Bronchial smooth muscle cell (primary cell): Measurements from ENCODE around the gene YWHAQ. TPM values are rescaled to one million over a fixed set of nuclear protein-coding genes. Genes with fewer than 3 reads are reported as not detected.

Source experiments
- total RNA-seq: library from RNA; depleted of rRNA; stranded (reverse); fragments of >200 nt; gene quantifications from 2 replicates; pipeline ENCODE4 v1.2.1, GENCODE V29; 2014

YWHAQ gene
- total RNA-seq, result 317 and 349 TPM in 2 replicates

DNA sequence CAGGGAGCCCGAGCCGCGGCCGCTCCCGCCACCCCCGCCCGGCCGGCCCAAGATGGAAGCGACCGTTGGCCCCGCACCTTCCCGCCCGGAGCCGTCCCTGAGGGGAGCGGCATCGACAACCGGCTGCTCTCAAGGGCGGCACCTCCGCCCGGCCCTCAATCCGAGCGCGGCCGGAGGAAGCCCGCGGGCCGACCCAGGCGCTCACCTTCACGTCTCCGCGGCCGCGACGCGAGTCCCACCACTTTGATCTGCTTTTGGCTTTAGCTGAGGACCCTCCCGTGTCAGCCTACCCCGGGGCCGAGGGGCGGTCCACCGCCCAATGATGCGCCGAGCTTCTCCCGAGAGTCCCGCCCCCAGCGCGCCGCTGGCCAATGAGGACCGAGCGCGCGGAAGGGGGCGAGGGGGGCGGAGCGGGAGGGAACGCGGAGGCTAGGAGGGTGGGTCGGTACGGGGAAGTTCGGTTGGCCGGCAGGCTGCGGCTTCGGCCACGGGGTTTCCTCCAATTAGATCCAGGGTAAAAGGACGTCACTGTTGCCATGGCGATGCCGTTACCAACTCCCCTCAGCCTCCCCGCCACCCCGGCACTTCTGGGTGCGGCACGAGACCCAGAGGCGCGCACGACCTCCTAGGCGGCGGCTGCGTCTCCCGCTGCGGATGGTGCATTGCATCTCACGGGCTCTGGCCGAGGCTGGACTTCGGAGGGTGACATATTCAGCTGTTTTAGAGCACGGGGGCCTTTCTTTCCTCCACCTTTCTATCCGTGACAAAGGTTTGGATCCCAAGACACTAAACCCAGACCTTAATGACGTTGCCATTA lies at the start of gene YWHAQ:
Gene YWHAQ, minus strand, starts transcription at position 262 of the 817 bp plus-strand sequence. CDS start 545 bp downstream, outside the sequence.

DNA sequence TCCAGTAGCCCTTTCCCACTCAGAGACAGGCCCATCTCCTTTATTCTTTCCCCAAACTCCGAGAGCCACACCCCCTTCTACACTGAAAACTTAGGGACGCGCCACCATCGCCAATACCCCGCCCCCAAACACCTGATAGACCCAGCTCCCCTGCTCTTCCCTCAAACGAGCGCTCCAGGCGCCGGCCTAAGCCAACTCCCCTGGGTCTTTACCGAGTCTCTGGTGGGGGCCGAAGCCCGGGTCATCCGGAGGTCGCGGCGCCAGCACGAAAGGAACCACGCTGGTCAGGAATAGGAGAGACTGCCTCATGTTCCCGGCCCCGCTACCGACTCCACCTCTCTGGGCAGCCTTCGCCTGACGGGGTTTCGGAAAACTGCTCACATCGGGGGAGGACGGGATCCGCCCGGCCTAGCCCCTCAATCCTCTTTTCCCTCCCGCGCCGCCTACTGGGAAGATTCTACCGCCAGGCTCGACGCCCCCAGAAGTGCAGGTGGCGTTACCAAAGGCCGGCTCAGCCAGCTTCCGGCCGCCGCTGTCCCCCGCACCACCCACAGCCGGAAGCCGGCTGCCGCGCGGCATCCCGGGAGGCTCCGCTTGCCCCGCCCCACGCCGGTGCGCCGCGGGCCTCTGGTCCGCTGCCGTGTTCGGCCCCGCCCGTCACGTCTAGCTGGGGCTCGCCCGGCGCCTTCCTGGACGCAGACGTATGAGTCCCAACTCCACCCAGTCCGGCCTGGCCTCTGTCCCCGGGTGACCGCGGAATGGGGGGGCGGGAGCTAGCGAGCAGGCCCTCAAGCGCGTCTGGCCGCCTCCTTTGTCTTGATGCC lies 75.3 kb downstream of the YWHAQ start, which contains the start of gene ADAM17:
Gene ADAM17, minus strand, starts transcription at position 534 of the 824 bp plus-strand sequence. Its CDS starts 225 bp downstream, at position 309.

Other genes with a start within 250 kb of the YWHAQ start
- gene ITGB1BP1, start 207.5 kb downstream of the YWHAQ start, total RNA-seq, result 17.3 and 51.4 TPM in 2 replicates
- 41.3 and 43.8 TPM in 2 replicates for gene CPSF3, start 207.3 kb downstream of the YWHAQ start, total RNA-seq
- 57.4 and 68.7 TPM in 2 replicates for gene IAH1, start 156.4 kb downstream of the YWHAQ start, total RNA-seq
- 47.3 and 90.2 TPM in 2 replicates for gene ADAM17, start 75.2 kb downstream of the YWHAQ start, total RNA-seq
- gene TAF1B, start 212.5 kb upstream of the YWHAQ start, total RNA-seq, result 18.3 and 22.8 TPM in 2 replicates